Measurements from ENCODE around the gene CAPZA1. TPM values are rescaled to one million over a fixed set of nuclear protein-coding genes. Genes with fewer than 3 reads are reported as not detected.

CAPZA1 gene
- total and polyA plus RNA-seq, 7 donors = 14.8 to 73.3 (median 35.0) TPM

GRCh38 chr1:112720800-112721199, 101.2 kb downstream of the CAPZA1 start:
- Histone ChIP-seq H3K27me3 (ENCODE audit: insufficient read depth in 3 of 3, low read length in 2 of 3) (no peaks in the 10 kb centered on the region), H3K36me3 (ENCODE audit: insufficient read depth in 1 of 2, low read depth in 1 of 2) (no peaks in the 10 kb centered on the region), H3K4me3 (no peak overlapping the region), H3K4me1 (peaks cover 3% of the 10 kb centered on the region), H3K9me3 (no peaks in the 10 kb centered on the region), H3K27ac (no peak overlapping the region)
- ATAC-seq (no peak), DNase-seq (no peak)
- TF ChIP-seq, protein P1, sequence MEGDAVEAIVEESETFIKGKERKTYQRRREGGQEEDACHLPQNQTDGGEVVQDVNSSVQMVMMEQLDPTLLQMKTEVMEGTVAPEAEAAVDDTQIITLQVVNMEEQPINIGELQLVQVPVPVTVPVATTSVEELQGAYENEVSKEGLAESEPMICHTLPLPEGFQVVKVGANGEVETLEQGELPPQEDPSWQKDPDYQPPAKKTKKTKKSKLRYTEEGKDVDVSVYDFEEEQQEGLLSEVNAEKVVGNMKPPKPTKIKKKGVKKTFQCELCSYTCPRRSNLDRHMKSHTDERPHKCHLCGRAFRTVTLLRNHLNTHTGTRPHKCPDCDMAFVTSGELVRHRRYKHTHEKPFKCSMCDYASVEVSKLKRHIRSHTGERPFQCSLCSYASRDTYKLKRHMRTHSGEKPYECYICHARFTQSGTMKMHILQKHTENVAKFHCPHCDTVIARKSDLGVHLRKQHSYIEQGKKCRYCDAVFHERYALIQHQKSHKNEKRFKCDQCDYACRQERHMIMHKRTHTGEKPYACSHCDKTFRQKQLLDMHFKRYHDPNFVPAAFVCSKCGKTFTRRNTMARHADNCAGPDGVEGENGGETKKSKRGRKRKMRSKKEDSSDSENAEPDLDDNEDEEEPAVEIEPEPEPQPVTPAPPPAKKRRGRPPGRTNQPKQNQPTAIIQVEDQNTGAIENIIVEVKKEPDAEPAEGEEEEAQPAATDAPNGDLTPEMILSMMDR (IDR thresholded peaks at IDR 0.05) = no peak
- 65 to 83% (median 65%) methylated on average over 3 of the region's 3 CpGs for WGBS, 3 donors
- intact Hi-C loops (cut with DNase I) = no loop called here

Other genes starting within 250 kb of the CAPZA1 start
- gene CTTNBP2NL, start 223.6 kb upstream of the CAPZA1 start, total RNA-seq = 1 to 10 TPM; 4.7 to 9.4 (median 6.6) TPM
- gene CTTNBP2NL, start 223.6 kb upstream of the CAPZA1 start, polyA plus RNA-seq = 1 to 10 TPM; 1.2 to 3.2 (median 2.5) TPM
- under 1 TPM; 0.32 to 0.86 (median 0.43) TPM for gene WNT2B, start 110.9 kb upstream of the CAPZA1 start, total RNA-seq
- gene WNT2B, start 110.9 kb upstream of the CAPZA1 start, polyA plus RNA-seq = under 1 TPM; 0.18 to 0.40 (median 0.39) TPM
- gene ST7L, start 691 bp upstream of the CAPZA1 start, total RNA-seq = 10 to 100 TPM; 12.1 to 13.7 (median 12.5) TPM
- gene ST7L, start 691 bp upstream of the CAPZA1 start, polyA plus RNA-seq = 10 to 100 TPM in 1 of 3 donors, 1 to 10 TPM in 2; 9.0 to 11.0 (median 9.3) TPM
- gene MOV10, start 54.8 kb downstream of the CAPZA1 start, total RNA-seq = 10 to 100 TPM in 2 of 4 donors, 1 to 10 TPM in 2; 5.3 to 10.6 (median 8.3) TPM
- gene MOV10, start 54.8 kb downstream of the CAPZA1 start, polyA plus RNA-seq = 1 to 10 TPM; 4.8 to 6.4 (median 6.4) TPM
- gene RHOC, start 87.3 kb downstream of the CAPZA1 start, total RNA-seq = 10 to 100 TPM; 43.5 to 88.3 (median 75.5) TPM
- 10 to 100 TPM; 39.1 to 89.7 (median 76.9) TPM for gene RHOC, start 87.3 kb downstream of the CAPZA1 start, polyA plus RNA-seq
- 1 to 10 TPM; 4.1 to 7.2 (median 6.1) TPM for gene PPM1J, start 95.5 kb downstream of the CAPZA1 start, total RNA-seq
- gene PPM1J, start 95.5 kb downstream of the CAPZA1 start, polyA plus RNA-seq = 1 to 10 TPM; 4.1 to 8.8 (median 6.0) TPM

Measured in psoas muscle (tissue), 8 donors.